OCI-LY3 (cell line): ENCODE measurements around the gene ASIC5.

Experiments
- H2AFZ ChIP-seq: fragments of 200-600, 300-600 bp; shearing (Covaris generic); 2 replicates; pipeline ENCODE4 v1.6.0; 2014; ENCODE audit warnings: antibody characterized with exemption, low read depth, low read length
- H3K27ac ChIP-seq: fragments of 200-600, 300-600 bp; sonication (generic); 2 replicates; pipeline ENCODE4 v1.5.1; 2014; ENCODE audit warnings: mild to moderate bottlenecking, low read length, moderate library complexity, mixed read lengths
- H3K27me3 ChIP-seq: fragments of 200-600, 300-600 bp; sonication (generic); 2 replicates; pipeline ENCODE4 v1.6.1; 2014; ENCODE audit warnings: low read depth, low read length, mixed read lengths
- H3K36me3 ChIP-seq: fragments of 200-600, 300-600 bp; sonication (generic); replicated peaks from 2 replicates; pipeline ENCODE3; 2014; ENCODE audit warnings: low read depth, low read length, mixed read lengths
- H3K4me1 ChIP-seq: fragments of 300-600, 200-600 bp; sonication (generic); 2 replicates; pipeline ENCODE4 v1.6.1; 2014; ENCODE audit warnings: low read length, mixed read lengths
- H3K4me2 ChIP-seq: fragments of 200-600, 300-600 bp; sonication (generic); 2 replicates; pipeline ENCODE4 v1.6.1; 2014; ENCODE audit warnings: low read length, mixed read lengths
- H3K4me3 ChIP-seq: fragments of 300-600, 200-600 bp; sonication (generic); 2 replicates; pipeline ENCODE4 v1.5.1; 2014; ENCODE audit warnings: antibody characterized with exemption, mild to moderate bottlenecking, low read length, moderate library complexity
- H3K79me2 ChIP-seq: fragments of 300-600, 200-600 bp; shearing (Covaris generic); 2 replicates; pipeline ENCODE4 v1.6.1; 2014; ENCODE audit warnings: mild to moderate bottlenecking, low read length, mixed read lengths
- H3K9ac ChIP-seq: fragments of 300-600, 200-600 bp; shearing (Covaris generic); 2 replicates; pipeline ENCODE4 v1.6.0; 2014; ENCODE audit warnings: mild to moderate bottlenecking, low read length, moderate library complexity
- H3K9me3 ChIP-seq: fragments of 200-600, 300-600 bp; shearing (Covaris generic); 2 replicates; pipeline ENCODE4 v1.6.1; 2014; ENCODE audit warnings: low read length, mixed read lengths; ENCODE audit not compliant: insufficient read depth
- H4K20me1 ChIP-seq: fragments of 200-600, 300-600 bp; sonication (generic); 2 replicates; pipeline ENCODE4 v1.6.1; 2016; ENCODE audit warnings: low read length, mixed read lengths; ENCODE audit not compliant: insufficient read depth
- CTCF ChIP-seq: fragments of 200-600, 300-600 bp; sonication (generic); IDR thresholded peaks from 2 replicates; pipeline ENCODE4 v1.5.1; 2014; ENCODE audit warnings: antibody characterized with exemption, low read length, low read depth
- EZH2phosphoT487 ChIP-seq: fragments of 200-600 bp; shearing (Covaris generic); IDR thresholded peaks from 2 replicates; pipeline ENCODE4 v1.6.1; 2018; ENCODE audit warnings: antibody characterized with exemption, mixed run types, low read depth

The ASIC5 gene

DNA sequence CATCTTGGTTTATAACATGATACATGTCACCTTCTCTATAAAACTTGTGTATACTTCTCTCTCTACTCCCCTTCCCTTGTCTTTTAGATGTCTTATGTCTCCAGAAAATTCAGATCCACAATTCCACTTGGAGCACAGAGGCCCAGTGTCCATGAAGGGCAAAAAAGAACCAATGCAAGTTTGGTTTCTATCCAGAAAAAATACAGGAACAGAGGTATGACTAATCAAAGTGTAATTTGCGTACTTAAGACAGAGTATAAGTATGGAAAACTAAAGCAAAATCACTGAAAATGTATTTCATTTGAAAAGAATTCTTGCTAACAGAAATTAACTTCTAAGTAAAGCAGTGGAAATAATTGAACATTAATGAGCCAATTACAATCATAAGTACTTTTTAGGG lies 61.1 kb downstream of the ASIC5 start:
- H3K4me3 ChIP-seq = no peak overlapping the region
- H2AFZ ChIP-seq = no peak overlapping the region
- no peaks in the 10 kb centered on the region for H3K9me3 ChIP-seq
- no peak overlapping the region for H3K27ac ChIP-seq
- no peaks in the 10 kb centered on the region for H3K27me3 ChIP-seq
- no peaks in the 10 kb centered on the region for H4K20me1 ChIP-seq
- H3K9ac ChIP-seq = no peak overlapping the region
- TF ChIP-seq EZH2phosphoT487 (no peak), CTCF (no peak)
- H3K4me2 ChIP-seq = no peak overlapping the region
- no peaks in the 10 kb centered on the region for H3K36me3 ChIP-seq
- H3K4me1 ChIP-seq = no peaks in the 10 kb centered on the region
- H3K79me2 ChIP-seq = no peaks in the 10 kb centered on the region

GRCh38 chr4:155802190-155802959 lies 63.7 kb downstream of the ASIC5 start:
- Histone ChIP-seq H3K4me3 (no peak overlapping the region), H3K36me3 (no peaks in the 10 kb centered on the region), H2AFZ (no peak overlapping the region), H3K9ac (no peak overlapping the region), H3K79me2 (no peaks in the 10 kb centered on the region), H3K27me3 (no peaks in the 10 kb centered on the region), H3K4me2 (no peak overlapping the region), H3K27ac (no peak overlapping the region), H3K4me1 (no peaks in the 10 kb centered on the region), H3K9me3 (no peaks in the 10 kb centered on the region), H4K20me1 (no peaks in the 10 kb centered on the region)
- TF ChIP-seq CTCF = no peak
- no peak for TF ChIP-seq EZH2phosphoT487

- no peaks in the 10 kb centered on the region for H3K9me3 ChIP-seq
- H2AFZ ChIP-seq = no peak overlapping the region
- TF ChIP-seq CTCF = no peak
- no peak for TF ChIP-seq EZH2phosphoT487
- H3K36me3 ChIP-seq = no peaks in the 10 kb centered on the region
- no peak overlapping the region for H3K4me3 ChIP-seq
- no peaks in the 10 kb centered on the region for H3K27me3 ChIP-seq
- no peak overlapping the region for H3K9ac ChIP-seq
- no peaks in the 10 kb centered on the region for H4K20me1 ChIP-seq
- H3K79me2 ChIP-seq = no peaks in the 10 kb centered on the region
- no peaks in the 10 kb centered on the region for H3K4me1 ChIP-seq
- no peak overlapping the region for H3K4me2 ChIP-seq
- no peak overlapping the region for H3K27ac ChIP-seq
These were observed 65.3 kb downstream of the ASIC5 start for GRCh38 chr4:155800685-155801343.

- Histone ChIP-seq H3K27me3 (no peaks in the 10 kb centered on the region), H3K79me2 (no peaks in the 10 kb centered on the region), H3K9me3 (no peaks in the 10 kb centered on the region), H3K27ac (no peak overlapping the region), H3K4me2 (no peak overlapping the region), H2AFZ (no peak overlapping the region), H3K9ac (no peak overlapping the region), H3K36me3 (no peaks in the 10 kb centered on the region), H3K4me1 (no peaks in the 10 kb centered on the region), H4K20me1 (no peaks in the 10 kb centered on the region), H3K4me3 (no peak overlapping the region)
- TF ChIP-seq EZH2phosphoT487 = no peak
- TF ChIP-seq CTCF = no peak
These were observed 66.3 kb downstream of the ASIC5 start for GRCh38 chr4:155799794-155800123.
